ENCODE data around the gene LGMN. TPM values are rescaled to one million over a fixed set of nuclear protein-coding genes. Genes with fewer than 3 reads are reported as not detected.

LGMN gene
- total RNA-seq, 4 donors from 2014 or later: 96.7 to 243 (median 130) TPM

GRCh38 chr14:92737619-92738188 lies 10.7 kb downstream of the LGMN start:
- TF ChIP-seq CTCF (IDR thresholded peaks at IDR 0.05; ENCODE audit: low read depth): no peak

GRCh38 chr14:92737206-92737605 lies 11.2 kb downstream of the LGMN start:
- no peak for TF ChIP-seq CTCF (IDR thresholded peaks at IDR 0.05; ENCODE audit: low read depth)

GRCh38 chr14:92735344-92735743 lies 13.1 kb downstream of the LGMN start:
- TF ChIP-seq CTCF (IDR thresholded peaks at IDR 0.05; ENCODE audit: low read depth): no peak

GRCh38 chr14:92734618-92735017 lies 13.8 kb downstream of the LGMN start:
- no peak for TF ChIP-seq CTCF (IDR thresholded peaks at IDR 0.05; ENCODE audit: low read depth)

- no peak for TF ChIP-seq CTCF (IDR thresholded peaks at IDR 0.05; ENCODE audit: low read depth)
Observed at GRCh38 chr14:92733007-92733406, 15.4 kb downstream of the LGMN start.

- no peak for TF ChIP-seq CTCF (IDR thresholded peaks at IDR 0.05; ENCODE audit: low read depth)
Observed at GRCh38 chr14:92731622-92732115, 16.8 kb downstream of the LGMN start.

GRCh38 chr14:92729634-92730358 lies 18.6 kb downstream of the LGMN start:
- no peak for TF ChIP-seq CTCF (IDR thresholded peaks at IDR 0.05; ENCODE audit: low read depth)
